Suprapubic skin (tissue), 4 donors: ENCODE measurements around the gene MMP7. TPM values are rescaled to one million over a fixed set of nuclear protein-coding genes. Genes with fewer than 3 reads are reported as not detected.

ENCODE experiments used
- DNase-seq, 2 donors: peaks; one replicate each; pipeline ENCODE4 v3.0.0-alpha.2; 2019; ENCODE audit warnings: low spot score in 2 of 2
- H3K27ac ChIP-seq: fragments of 200-600 bp; sonication (generic); one replicate; pipeline ENCODE4 v1.5.1; 2019
- H3K27me3 ChIP-seq: fragments of 200-600 bp; sonication (generic); one replicate; pipeline ENCODE4 v1.5.1; 2019
- H3K36me3 ChIP-seq: fragments of 200-600 bp; sonication (generic); one replicate; pipeline ENCODE4 v1.5.1; 2019
- H3K4me1 ChIP-seq: fragments of 200-600 bp; sonication (generic); one replicate; pipeline ENCODE4 v1.5.1; 2019
- H3K4me3 ChIP-seq: fragments of 200-600 bp; sonication (generic); one replicate; pipeline ENCODE4 v1.5.1; 2019; ENCODE audit warnings: mild to moderate bottlenecking
- H3K9me3 ChIP-seq: fragments of 200-600 bp; sonication (generic); one replicate; pipeline ENCODE4 v1.5.1; 2019
- EP300 ChIP-seq: sonication (generic); formaldehyde crosslinking; IDR thresholded peaks from one replicate; pipeline ENCODE4 v1.6.1; 2017; ENCODE audit warnings: antibody characterized with exemption
- POLR2A ChIP-seq, 2 donors: fragments of 450-650 bp; IDR thresholded peaks; one replicate each; pipeline ENCODE4 v1.6.1; 2017; ENCODE audit warnings: antibody characterized with exemption in 2 of 2, mild to moderate bottlenecking in 2 of 2, moderate library complexity in 2 of 2
- POLR2AphosphoS5 ChIP-seq, 3 donors: sonication (generic); formaldehyde crosslinking; IDR thresholded peaks; one replicate each; pipeline ENCODE4 v1.6.1; 2017; ENCODE audit warnings: antibody characterized with exemption in 3 of 3
- WGBS: methylation state at CpG from one replicate; pipeline ENCODE4 v1.1.5; 2018; 5-methylcytosine and 5-hydroxymethylcytosine counted together
- total RNA-seq, 4 donors: library from RNA; depleted of rRNA; stranded (reverse); fragments of >200 nt; gene quantifications; one replicate each; pipeline ENCODE4 v1.1.0, GENCODE V29; 2016
- TF ChIP-seq, protein P1 (sequence below), 2 donors: fragments of 200-600 bp in 1 of 2; fragments of 450-650 bp in 1 of 2; sonication (generic) in 1 of 2; IDR thresholded peaks; one replicate each; pipeline ENCODE4 v1.5.1; 2016 to 2019; ENCODE audit warnings: antibody characterized with exemption in 2 of 2, mild to moderate bottlenecking in 1 of 2, moderate library complexity in 1 of 2

MMP7 gene
- total RNA-seq, 4 donors from 2014 or later = 29.9 to 155 (median 81.8) TPM

DNA sequence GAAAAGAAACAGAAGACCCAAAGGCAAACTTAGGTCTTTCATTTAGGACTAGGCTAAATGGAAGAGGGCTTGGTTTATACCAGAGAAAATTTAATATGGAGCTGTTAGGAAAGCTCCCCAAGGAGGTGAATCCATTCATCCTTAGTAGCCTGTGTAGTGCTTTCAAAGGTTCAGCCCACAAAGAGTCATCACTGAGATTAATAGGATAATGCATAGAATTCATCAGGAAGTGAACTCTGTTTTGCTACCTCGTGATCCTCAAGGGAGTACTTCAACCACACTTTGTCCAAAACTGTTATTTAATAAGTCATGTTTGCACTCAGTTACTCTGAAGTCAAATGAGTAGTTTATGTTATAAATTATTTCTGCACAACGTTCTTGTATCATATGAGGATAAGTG, 43.3 kb upstream of the MMP7 start:
- no peak overlapping the region for H3K4me3 ChIP-seq
- H3K9me3 ChIP-seq = no peaks in the 10 kb centered on the region
- no peaks in the 10 kb centered on the region for H3K27me3 ChIP-seq
- WGBS = 46% methylated on average over 2 of the region's 2 CpGs
- H3K36me3 ChIP-seq = no peaks in the 10 kb centered on the region
- no peak for TF ChIP-seq POLR2AphosphoS5 (IDR thresholded peaks at IDR 0.05)
- TF ChIP-seq POLR2A (IDR thresholded peaks at IDR 0.05) = no peak
- TF ChIP-seq, protein P1, sequence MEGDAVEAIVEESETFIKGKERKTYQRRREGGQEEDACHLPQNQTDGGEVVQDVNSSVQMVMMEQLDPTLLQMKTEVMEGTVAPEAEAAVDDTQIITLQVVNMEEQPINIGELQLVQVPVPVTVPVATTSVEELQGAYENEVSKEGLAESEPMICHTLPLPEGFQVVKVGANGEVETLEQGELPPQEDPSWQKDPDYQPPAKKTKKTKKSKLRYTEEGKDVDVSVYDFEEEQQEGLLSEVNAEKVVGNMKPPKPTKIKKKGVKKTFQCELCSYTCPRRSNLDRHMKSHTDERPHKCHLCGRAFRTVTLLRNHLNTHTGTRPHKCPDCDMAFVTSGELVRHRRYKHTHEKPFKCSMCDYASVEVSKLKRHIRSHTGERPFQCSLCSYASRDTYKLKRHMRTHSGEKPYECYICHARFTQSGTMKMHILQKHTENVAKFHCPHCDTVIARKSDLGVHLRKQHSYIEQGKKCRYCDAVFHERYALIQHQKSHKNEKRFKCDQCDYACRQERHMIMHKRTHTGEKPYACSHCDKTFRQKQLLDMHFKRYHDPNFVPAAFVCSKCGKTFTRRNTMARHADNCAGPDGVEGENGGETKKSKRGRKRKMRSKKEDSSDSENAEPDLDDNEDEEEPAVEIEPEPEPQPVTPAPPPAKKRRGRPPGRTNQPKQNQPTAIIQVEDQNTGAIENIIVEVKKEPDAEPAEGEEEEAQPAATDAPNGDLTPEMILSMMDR (IDR thresholded peaks at IDR 0.05) = no peak
- no peak for TF ChIP-seq EP300
- peaks cover 2% of the 10 kb centered on the region for H3K4me1 ChIP-seq
- no peak overlapping the region for H3K27ac ChIP-seq
- no peak for DNase-seq

DNA sequence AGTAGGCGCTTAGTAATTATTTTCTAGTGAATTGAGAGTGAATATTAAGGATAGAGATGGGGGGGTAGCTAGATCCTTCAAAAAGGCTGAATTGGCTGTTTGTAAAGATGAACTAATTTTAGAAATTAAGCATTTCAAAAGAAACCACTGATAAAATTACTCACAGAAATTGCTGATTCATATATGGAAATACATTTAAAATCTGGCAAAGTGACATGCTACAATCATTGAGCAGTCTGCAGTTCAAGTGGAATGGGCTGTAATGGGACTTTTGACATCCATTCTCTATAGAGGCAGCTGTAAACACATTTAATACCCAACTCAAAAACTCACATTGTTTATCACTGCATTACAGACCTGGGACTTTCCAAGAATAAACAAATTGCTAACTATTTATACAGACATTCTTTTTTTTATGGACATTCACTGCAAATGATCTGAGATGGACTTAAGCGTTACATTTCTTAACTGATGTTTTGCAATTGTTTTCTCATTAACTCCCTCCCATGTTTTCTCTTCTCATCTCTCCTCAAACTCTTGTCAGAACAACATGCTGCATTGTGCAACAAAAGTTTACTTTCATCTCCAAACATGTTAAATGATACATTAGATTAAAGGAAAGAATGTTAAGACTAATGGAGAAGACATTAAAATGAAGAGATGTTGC, 42.1 kb upstream of the MMP7 start:
- no peaks in the 10 kb centered on the region for H3K9me3 ChIP-seq
- TF ChIP-seq POLR2A (IDR thresholded peaks at IDR 0.05) = no peak
- no peak for TF ChIP-seq POLR2AphosphoS5 (IDR thresholded peaks at IDR 0.05)
- TF ChIP-seq, protein P1 (IDR thresholded peaks at IDR 0.05) = no peak
- no peak for TF ChIP-seq EP300
- peaks cover 2% of the 10 kb centered on the region for H3K4me1 ChIP-seq
- 81% methylated on average over 2 of the region's 2 CpGs for WGBS
- no peak overlapping the region for H3K4me3 ChIP-seq
- no peak overlapping the region for H3K27ac ChIP-seq
- H3K27me3 ChIP-seq = no peaks in the 10 kb centered on the region
- no peak for DNase-seq
- no peaks in the 10 kb centered on the region for H3K36me3 ChIP-seq

DNA sequence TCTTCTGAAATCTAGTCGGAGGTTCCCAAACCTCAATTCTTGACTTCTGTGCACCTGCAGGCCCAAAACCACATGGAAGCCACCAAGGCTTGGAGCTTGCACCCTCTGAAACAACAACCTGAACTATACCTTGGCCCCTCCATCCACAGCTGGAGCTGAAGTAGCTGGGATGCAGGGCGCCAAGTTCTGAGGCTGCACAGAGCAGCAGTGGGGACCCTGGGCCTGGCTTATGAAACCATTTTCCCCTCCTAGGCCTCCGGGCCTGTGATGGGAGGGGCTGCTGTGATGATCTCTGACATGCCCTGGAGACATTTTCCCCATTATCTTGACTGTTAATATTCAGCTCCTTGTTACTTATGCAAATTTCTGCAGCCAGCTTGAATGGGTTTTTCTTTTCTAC, 38.3 kb upstream of the MMP7 start:
- WGBS = 79% methylated on average over 3 of the region's 3 CpGs
- no peak for DNase-seq

DNA sequence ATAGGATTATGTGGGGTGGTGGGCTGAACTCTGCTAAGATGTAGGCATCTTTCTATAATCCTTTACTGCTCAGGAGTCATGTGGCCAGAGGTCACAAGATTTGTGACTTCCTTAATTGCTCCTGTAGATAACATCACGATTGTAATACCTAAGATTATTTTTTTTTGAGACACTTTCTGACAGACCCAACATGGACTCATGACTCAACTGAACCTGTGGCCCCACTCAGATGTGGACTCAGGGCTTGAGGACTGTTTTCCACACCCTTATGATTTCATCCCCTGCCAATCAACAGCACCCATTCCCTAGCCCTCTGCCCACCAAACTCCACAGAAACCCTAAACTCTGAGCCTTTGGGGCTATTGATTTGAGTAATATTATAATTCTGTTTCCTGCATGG, 35.6 kb upstream of the MMP7 start:
- WGBS = 60% methylated on average over 1 of the region's 1 CpG
- no peaks in the 10 kb centered on the region for H3K27me3 ChIP-seq

More for the DNA sequence above, 38.3 kb upstream of the MMP7 start:
- TF ChIP-seq POLR2AphosphoS5 (IDR thresholded peaks at IDR 0.05) (no peak), POLR2A (IDR thresholded peaks at IDR 0.05) (no peak), EP300 (no peak)
- TF ChIP-seq, protein P1 (IDR thresholded peaks at IDR 0.05) = no peak
- Histone ChIP-seq H3K4me1 (peaks cover 2% of the 10 kb centered on the region), H3K36me3 (no peaks in the 10 kb centered on the region), H3K9me3 (no peaks in the 10 kb centered on the region), H3K27ac (no peak overlapping the region), H3K4me3 (no peak overlapping the region), H3K27me3 (no peaks in the 10 kb centered on the region)

DNA sequence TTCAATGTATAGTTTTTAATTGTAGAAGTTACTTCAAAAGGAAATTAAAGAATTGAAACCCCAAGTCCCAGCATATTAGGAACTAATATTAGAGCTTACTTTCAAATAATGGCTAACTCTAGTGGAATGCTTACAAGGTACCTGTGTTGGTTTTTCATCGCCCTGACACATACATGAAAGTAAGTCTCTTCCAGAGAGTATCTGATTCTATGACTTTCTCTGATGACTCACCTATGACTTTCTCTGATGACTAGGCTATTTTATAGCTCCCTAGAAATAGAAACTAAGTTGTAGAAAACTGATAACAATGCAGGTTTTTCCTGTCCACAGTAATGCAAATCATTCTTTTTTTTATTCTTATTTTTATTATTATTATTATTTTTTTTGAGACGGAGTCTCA, 33.6 kb upstream of the MMP7 start:
- 66% methylated on average over 2 of the region's 2 CpGs for WGBS
- no peak for DNase-seq
- Histone ChIP-seq H3K4me1 (peaks cover 17% of the 10 kb centered on the region), H3K9me3 (no peaks in the 10 kb centered on the region), H3K36me3 (no peaks in the 10 kb centered on the region), H3K4me3 (no peak overlapping the region), H3K27me3 (no peaks in the 10 kb centered on the region), H3K27ac (no peak overlapping the region)
- TF ChIP-seq EP300 (no peak), POLR2AphosphoS5 (IDR thresholded peaks at IDR 0.05) (no peak), POLR2A (IDR thresholded peaks at IDR 0.05) (no peak)
- TF ChIP-seq, protein P1 (IDR thresholded peaks at IDR 0.05) = no peak

More for the DNA sequence above, 35.6 kb upstream of the MMP7 start:
- Histone ChIP-seq H3K9me3 (no peaks in the 10 kb centered on the region), H3K36me3 (no peaks in the 10 kb centered on the region), H3K4me1 (peaks cover 6% of the 10 kb centered on the region), H3K27ac (no peak overlapping the region), H3K4me3 (no peak overlapping the region)
- TF ChIP-seq POLR2A (IDR thresholded peaks at IDR 0.05) = no peak
- no peak for TF ChIP-seq EP300
- TF ChIP-seq POLR2AphosphoS5 (IDR thresholded peaks at IDR 0.05) = no peak
- TF ChIP-seq, protein P1 (IDR thresholded peaks at IDR 0.05) = no peak
- DNase-seq = no peak
